ENCODE measurements around the gene MYO15B. TPM values are rescaled to one million over a fixed set of nuclear protein-coding genes. Genes with fewer than 3 reads are reported as not detected.

The MYO15B gene
- total RNA-seq, 1 donor, result 1.4 TPM

- DNase-seq (ENCODE audit: low read depth), result no peak
- no peak for TF ChIP-seq CTCF (IDR thresholded peaks at IDR 0.05; ENCODE audit: insufficient read depth, low read length)
These were observed 16.3 kb upstream of the MYO15B start for GRCh38 chr17:75571197-75571884.

GRCh38 chr17:75571885-75572215, 15.8 kb upstream of the MYO15B start:
- no peak for DNase-seq (ENCODE audit: low read depth)
- no peak overlapping the region for H3K4me3 ChIP-seq (ENCODE audit: low read depth, low read length)
- no peak for TF ChIP-seq CTCF (IDR thresholded peaks at IDR 0.05; ENCODE audit: insufficient read depth, low read length)

More at GRCh38 chr17:75571197-75571884, 16.3 kb upstream of the MYO15B start:
- no peak overlapping the region for H3K4me3 ChIP-seq (ENCODE audit: low read depth, low read length)

- no peak for TF ChIP-seq CTCF (IDR thresholded peaks at IDR 0.05; ENCODE audit: insufficient read depth, low read length)
- DNase-seq (ENCODE audit: low read depth), result no peak
- H3K4me3 ChIP-seq (ENCODE audit: low read depth, low read length), result no peak overlapping the region
These were observed 14.7 kb upstream of the MYO15B start for GRCh38 chr17:75572713-75573539.

GRCh38 chr17:75573540-75573957, 14.1 kb upstream of the MYO15B start:
- no peak for DNase-seq (ENCODE audit: low read depth)
- H3K4me3 ChIP-seq (ENCODE audit: low read depth, low read length), result no peak overlapping the region
- no peak for TF ChIP-seq CTCF (IDR thresholded peaks at IDR 0.05; ENCODE audit: insufficient read depth, low read length)

GRCh38 chr17:75573994-75574393, 13.6 kb upstream of the MYO15B start:
- TF ChIP-seq CTCF (IDR thresholded peaks at IDR 0.05; ENCODE audit: insufficient read depth, low read length), result no peak
- H3K4me3 ChIP-seq (ENCODE audit: low read depth, low read length), result no peak overlapping the region
- DNase-seq (ENCODE audit: low read depth), result no peak

- no peak for TF ChIP-seq CTCF (IDR thresholded peaks at IDR 0.05; ENCODE audit: insufficient read depth, low read length)
- no peak overlapping the region for H3K4me3 ChIP-seq (ENCODE audit: low read depth, low read length)
- DNase-seq (ENCODE audit: low read depth), result no peak
These were observed 13.1 kb upstream of the MYO15B start for GRCh38 chr17:75574404-75575036.
